HCT116 (cell line): ENCODE data around the gene SYDE1. TPM values are rescaled to one million over a fixed set of nuclear protein-coding genes. Genes with fewer than 3 reads are reported as not detected.

Experiments used
- ATAC-seq: fragments of 200-7000 bp; cut with Tn5 transposase; 2 replicates; pipeline ENCODE4 v1.9.1; 2020; ENCODE audit warnings: mild to moderate bottlenecking, moderate library complexity
- BruUV-seq: library from RNA; stranded (reverse); fragments of 400-500 nt; replicated peaks from 2 replicates; lab custom pipeline; 2021; lab: Mats Ljungman, UMichigan
- CTCF ChIA-PET: fragments of 300-600 bp; sonication (Branson Sonifier 250); formaldehyde crosslinking; loops from one replicate; lab custom pipeline; 2021; ENCODE audit warnings: antibody characterized with exemption; lab: Charles Lee
- POLR2A ChIA-PET: fragments of 300-600, 350-600 bp; sonication (Branson Sonifier 250); formaldehyde crosslinking; loops from one replicate; lab custom pipeline; 2021; ENCODE audit warnings: antibody characterized with exemption; lab: Charles Lee
- RAD21 ChIA-PET, 2 experiments: fragments of 300-600 bp; sonication (Branson Sonifier 250); formaldehyde crosslinking; loops; one replicate each; lab custom pipeline; 2023; ENCODE audit warnings: low total read pairs in 2 of 2; ENCODE audit not compliant: uncharacterized antibody in 2 of 2, unreplicated experiment in 2 of 2, low non-redundant PET in 1 of 2; lab: Charles Lee
- DNase-seq: peaks from one replicate; pipeline ENCODE4 v3.0.0-alpha.2; 2010; ENCODE audit warnings: low read depth, low spot score
- H2AFZ ChIP-seq: fragments of 200-600 bp; shearing (Covaris generic), sonication (generic); 2 replicates; pipeline ENCODE4 v1.6.1; 2017; ENCODE audit warnings: low read depth, mixed run types, mixed read lengths, antibody characterized with exemption, low read length; ENCODE audit not compliant: poor library complexity, severe bottlenecking
- H3K27ac ChIP-seq: 2 replicates; pipeline ENCODE4 v1.5.1; 2012; ENCODE audit warnings: low read depth, low read length
- H3K27me3 ChIP-seq: fragments of 200-600 bp; sonication (generic); 2 replicates; pipeline ENCODE4 v1.6.1; 2016; ENCODE audit warnings: mixed run types, low read length, mixed read lengths; ENCODE audit not compliant: insufficient read depth
- H3K36me3 ChIP-seq, 2 experiments: fragments of 200-500 bp in 1 of 2; fragments of 200-600 bp in 1 of 2; sonication (Bioruptor generic) in 1 of 2; sonication (generic) in 1 of 2; 2 replicates each; pipeline versions ENCODE4 v1.5.1 to v1.6.1; 2014 to 2016; ENCODE audit warnings: low read length in 2 of 2, inconsistent platforms in 1 of 2, mixed read lengths in 1 of 2, mixed run types in 1 of 2; ENCODE audit not compliant: insufficient read depth in 2 of 2, control insufficient read depth in 1 of 2
- H3K4me1 ChIP-seq, 2 experiments: fragments of 200-600 bp in 1 of 2; sonication (generic) in 1 of 2; 2 replicates each; pipeline versions ENCODE4 v1.5.1 to v1.6.1; 2012 to 2017; ENCODE audit warnings: low read length in 2 of 2, inconsistent platforms in 1 of 2, mild to moderate bottlenecking in 1 of 2, mixed read lengths in 1 of 2, mixed run types in 1 of 2, moderate library complexity in 1 of 2; ENCODE audit not compliant: insufficient read depth in 2 of 2, control insufficient read depth in 1 of 2
- H3K4me2 ChIP-seq: fragments of 200-600 bp; sonication (generic); 2 replicates; pipeline ENCODE4 v1.6.1; 2017; ENCODE audit warnings: mixed run types, low read length, mixed read lengths
- H3K4me3 ChIP-seq, 2 experiments: fragments of 200-600 bp in 1 of 2; sonication (generic) in 1 of 2; replicated peaks in 1 of 2; 2 replicates each; pipeline ENCODE4 v1.5.1; 2011 to 2016; ENCODE audit warnings: low read length in 2 of 2, control low read depth in 1 of 2, low read depth in 1 of 2, mild to moderate bottlenecking in 1 of 2, mixed read lengths in 1 of 2, mixed run types in 1 of 2
- H3K79me2 ChIP-seq: fragments of 200-600 bp; sonication (generic); 2 replicates; pipeline ENCODE4 v1.6.1; 2017; ENCODE audit warnings: mild to moderate bottlenecking, mixed run types, low read length, moderate library complexity, mixed read lengths; ENCODE audit not compliant: insufficient read depth
- H3K9ac ChIP-seq: fragments of 200-600 bp; sonication (generic); 2 replicates; pipeline ENCODE4 v1.6.1; 2016; ENCODE audit warnings: low read length, mixed read lengths
- H3K9me2 ChIP-seq: fragments of 200-600 bp; sonication (generic), shearing (Covaris generic); 2 replicates; pipeline ENCODE4 v1.6.1; 2017; ENCODE audit warnings: mixed run types, mild to moderate bottlenecking, moderate library complexity; ENCODE audit not compliant: insufficient read depth
- H3K9me3 ChIP-seq, 2 experiments: fragments of 200-500 bp in 1 of 2; fragments of 200-600 bp in 1 of 2; sonication (Bioruptor generic) in 1 of 2; sonication (generic) in 1 of 2; 2 replicates each; pipeline ENCODE4 v1.6.1; 2014 to 2017; ENCODE audit warnings: low read length in 2 of 2, mixed read lengths in 2 of 2, inconsistent platforms in 1 of 2, low read depth in 1 of 2, mild to moderate bottlenecking in 1 of 2, mixed run types in 1 of 2, moderate library complexity in 1 of 2; ENCODE audit not compliant: control insufficient read depth in 1 of 2, insufficient read depth in 1 of 2
- H4K20me1 ChIP-seq: fragments of 200-600 bp; sonication (generic), shearing (Covaris generic); 2 replicates; pipeline ENCODE4 v1.6.1; 2017; ENCODE audit warnings: mixed run types, mild to moderate bottlenecking, moderate library complexity; ENCODE audit not compliant: insufficient read depth
- ELF1 ChIP-seq: IDR thresholded peaks from 2 replicates; pipeline ENCODE4 v1.6.1; 2012; ENCODE audit warnings: low read depth, borderline replicate concordance
- POLR2AphosphoS5 ChIP-seq: IDR thresholded peaks from 2 replicates; pipeline ENCODE4 v1.6.1; 2011; ENCODE audit warnings: mild to moderate bottlenecking, low read depth, low read length, moderate library complexity
- RAD21 ChIP-seq: IDR thresholded peaks from 2 replicates; pipeline ENCODE4 v1.6.1; 2012; ENCODE audit warnings: low read depth, mild to moderate bottlenecking
- SP1 ChIP-seq: IDR thresholded peaks from 2 replicates; pipeline ENCODE4 v1.6.1; 2012; ENCODE audit warnings: low read depth
- intact Hi-C: fragments of 100-400 bp; cut with micrococcal nuclease; formaldehyde crosslinking; loops from 2 replicates; pipeline ENCODE4 v1.10.0; 2022
- total RNA-seq: library from RNA; stranded (reverse); gene quantifications from one replicate; pipeline ENCODE4 v1.2.1, GENCODE V29; 2021; ENCODE audit not compliant: unreplicated experiment
- TF ChIP-seq, protein P1 (sequence below), 3 experiments: fragments of 200-600 bp in 1 of 3; sonication (generic) in 1 of 3; IDR thresholded peaks in 2 of 3; conservative IDR thresholded peaks in 1 of 3; 2 replicates each; pipeline ENCODE4 v1.5.1; 2012 to 2017; ENCODE audit warnings: low read depth in 2 of 3, low read length in 2 of 3, antibody characterized with exemption in 1 of 3, borderline replicate concordance in 1 of 3, control low read depth in 1 of 3, mild to moderate bottlenecking in 1 of 3, mixed read lengths in 1 of 3, mixed run types in 1 of 3, moderate library complexity in 1 of 3; ENCODE audit not compliant: insufficient read depth in 1 of 3
- TF ChIP-seq, protein P2 (sequence below): IDR thresholded peaks from 2 replicates; pipeline ENCODE4 v1.6.1; 2012

SYDE1 gene
- total RNA-seq, 1 experiment from 2014 or later, result 4.9 TPM

DNA sequence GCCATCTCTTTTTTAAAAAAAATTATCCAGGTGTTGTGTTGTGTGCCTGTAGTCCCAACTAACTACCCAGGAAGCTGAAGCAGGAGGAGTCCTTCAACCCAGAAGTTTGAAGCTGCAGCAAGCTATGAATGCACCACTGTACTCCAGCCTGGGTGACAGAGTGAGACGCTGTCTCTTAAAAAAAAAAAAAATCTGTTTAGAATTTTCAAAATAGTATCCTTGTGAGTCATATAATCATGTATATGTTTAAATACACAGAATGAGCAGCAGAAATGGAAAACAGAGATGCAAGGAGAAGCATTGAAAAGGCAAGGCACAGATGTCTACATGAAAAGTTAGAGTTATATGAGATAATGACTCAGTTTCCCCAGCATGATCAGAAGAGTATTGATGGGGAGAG is 31.2 kb downstream of the SYDE1 start (continued):
- TF ChIP-seq, protein P1, sequence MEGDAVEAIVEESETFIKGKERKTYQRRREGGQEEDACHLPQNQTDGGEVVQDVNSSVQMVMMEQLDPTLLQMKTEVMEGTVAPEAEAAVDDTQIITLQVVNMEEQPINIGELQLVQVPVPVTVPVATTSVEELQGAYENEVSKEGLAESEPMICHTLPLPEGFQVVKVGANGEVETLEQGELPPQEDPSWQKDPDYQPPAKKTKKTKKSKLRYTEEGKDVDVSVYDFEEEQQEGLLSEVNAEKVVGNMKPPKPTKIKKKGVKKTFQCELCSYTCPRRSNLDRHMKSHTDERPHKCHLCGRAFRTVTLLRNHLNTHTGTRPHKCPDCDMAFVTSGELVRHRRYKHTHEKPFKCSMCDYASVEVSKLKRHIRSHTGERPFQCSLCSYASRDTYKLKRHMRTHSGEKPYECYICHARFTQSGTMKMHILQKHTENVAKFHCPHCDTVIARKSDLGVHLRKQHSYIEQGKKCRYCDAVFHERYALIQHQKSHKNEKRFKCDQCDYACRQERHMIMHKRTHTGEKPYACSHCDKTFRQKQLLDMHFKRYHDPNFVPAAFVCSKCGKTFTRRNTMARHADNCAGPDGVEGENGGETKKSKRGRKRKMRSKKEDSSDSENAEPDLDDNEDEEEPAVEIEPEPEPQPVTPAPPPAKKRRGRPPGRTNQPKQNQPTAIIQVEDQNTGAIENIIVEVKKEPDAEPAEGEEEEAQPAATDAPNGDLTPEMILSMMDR (IDR thresholded peaks at IDR 0.05 in 2 of 3, conservative IDR thresholded peaks at IDR 0.05 in 1 of 3; ENCODE audit: borderline replicate concordance in 1 of 3, insufficient read depth in 1 of 3, low read depth in 2 of 3, low read length in 2 of 3), result no peak
- TF ChIP-seq, all 23 proteins: peak for 0

DNA sequence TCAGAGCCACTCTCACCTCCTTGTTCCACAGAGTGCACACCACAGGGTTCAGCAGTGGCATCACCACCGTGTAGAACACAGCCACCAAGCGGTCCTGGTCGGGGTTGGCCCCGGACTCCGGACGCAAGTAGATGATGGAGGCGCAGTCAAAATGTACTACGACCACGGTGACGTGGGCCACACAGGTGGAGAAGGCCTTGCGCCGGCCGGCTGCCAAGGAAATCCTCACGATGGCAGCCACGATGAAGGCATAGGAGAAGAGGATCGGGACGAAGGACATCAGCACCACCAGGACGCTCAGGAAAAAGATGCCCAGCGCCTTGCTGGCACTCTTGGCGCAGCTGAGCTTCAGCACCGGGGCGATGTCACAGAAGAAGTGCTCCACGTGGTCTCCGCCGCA is 33.9 kb downstream of the SYDE1 start:
- H3K9ac ChIP-seq, result no peak overlapping the region
- H3K9me2 ChIP-seq, result no peaks in the 10 kb centered on the region
- intact Hi-C loops, result no loop called here
- no peak overlapping the region for H3K27ac ChIP-seq
- no peak for ATAC-seq
- ChIA-PET CTCF (no interaction called here), RAD21 (no interaction called here), POLR2A (no interaction called here)
- no peak overlapping the region for H2AFZ ChIP-seq
- no peak overlapping the region for H3K4me3 ChIP-seq
- no peaks in the 10 kb centered on the region for H3K79me2 ChIP-seq
- no peaks in the 10 kb centered on the region for H3K36me3 ChIP-seq
- no TSS peak for BruUV-seq
- no peaks in the 10 kb centered on the region; a peak in 1 of 4 replicates for H3K4me1 ChIP-seq
- TF ChIP-seq RAD21, result no peak
- no peak for TF ChIP-seq ELF1
- TF ChIP-seq, protein P2, sequence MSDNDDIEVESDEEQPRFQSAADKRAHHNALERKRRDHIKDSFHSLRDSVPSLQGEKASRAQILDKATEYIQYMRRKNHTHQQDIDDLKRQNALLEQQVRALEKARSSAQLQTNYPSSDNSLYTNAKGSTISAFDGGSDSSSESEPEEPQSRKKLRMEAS, result no peak
- TF ChIP-seq POLR2AphosphoS5, result no peak
- no peak for TF ChIP-seq SP1
- no peaks in the 10 kb centered on the region for H4K20me1 ChIP-seq
- no peaks in the 10 kb centered on the region for H3K27me3 ChIP-seq
- H3K4me2 ChIP-seq, result no peak overlapping the region
- H3K9me3 ChIP-seq, result peaks cover 10 to 15% of the 10 kb centered on the region in 2 experiments; a peak in 2 of 4 replicates
- no peak for DNase-seq
